Measurements from ENCODE around the gene ARHGEF3. TPM values are rescaled to one million over a fixed set of nuclear protein-coding genes. Genes with fewer than 3 reads are reported as not detected.
A peak's percentile ranks its signal among the peaks of the same experiment; 100 is the strongest.
"Not testable (repeated sequence)": the region's sequence is repeated elsewhere in the genome, so short reads cannot be mapped to it uniquely, and the experiment has no call there.

Gene ARHGEF3
- total and polyA plus RNA-seq, 7 experiments from 2014 or later, result 78.8 to 99.7 (median 87.0) TPM

- DNase-seq (peak in 7 of 9 donors; percentile 41 to 67 (median 57)), ATAC-seq (peak; percentile 75)
- H3K36me3 ChIP-seq (ENCODE audit: control insufficient read depth in 2 of 3, insufficient read depth in 3 of 3, low read length in 3 of 3); H3K27me3 Mint-ChIP-seq; H3K27me3 ChIP-seq (ENCODE audit: control insufficient read depth in 2 of 2, insufficient read depth in 2 of 2, low read length in 2 of 2); H3K9me3 ChIP-seq (ENCODE audit: control insufficient read depth in 2 of 3, low read length in 3 of 3); H3K9me3 Mint-ChIP-seq; H3K36me3 Mint-ChIP-seq: not testable (repeated sequence)
- H3K4me1 Mint-ChIP-seq, result peaks cover 33 to 49% (median 46%) of the 10 kb centered on the region in 7 donors
- Histone ChIP-seq H3K4me3 (ENCODE audit: low read length) (peak overlapping the region; percentile 52), H3K4me1 (ENCODE audit: control insufficient read depth in 2 of 2, insufficient read depth in 2 of 2, low read length in 2 of 2) (peaks cover 32 to 36% of the 10 kb centered on the region in 2 donors), H3K27ac (ENCODE audit: low read depth, low read length) (peak overlapping the region; percentile 26)
- POLR2A ChIA-PET, result interaction anchor here (0.6 to 5.2 kb wide), 8 partner anchors 10 to 1024 kb away, joined by 3 to 54 read pairs (median 4); partner anchors contain the start of genes ARHGEF3 and TASOR
- H3K27ac Mint-ChIP-seq, result peak overlapping the region; percentile 37 to 84 (median 67)
- intact Hi-C loops (cut with micrococcal nuclease), result loop anchor here (1.0 kb wide), 1 partner anchor 9 kb away; the partner anchor contains the start of gene TASOR (in 2 of the 2)
- peak overlapping the region; percentile 57 to 90 (median 80) for H3K4me3 Mint-ChIP-seq
- CTCF ChIA-PET, result interaction anchor here (0.6 to 1.3 kb wide), 7 partner anchors 10 to 223 kb away, joined by 3 to 6 read pairs (median 3); no protein-coding TSS in a partner anchor
Measured at GRCh38 chr3:56692520-56693433, 109.0 kb downstream of the ARHGEF3 start.

GRCh38 chr3:56692001-56692365, 109.8 kb downstream of the ARHGEF3 start:
- H3K27me3 ChIP-seq (ENCODE audit: control insufficient read depth in 2 of 2, insufficient read depth in 2 of 2, low read length in 2 of 2); H3K36me3 Mint-ChIP-seq; H3K27ac ChIP-seq (ENCODE audit: low read depth, low read length); intact Hi-C loops (cut with micrococcal nuclease); H3K27me3 Mint-ChIP-seq; H3K9me3 Mint-ChIP-seq; H3K27ac Mint-ChIP-seq; H3K36me3 ChIP-seq (ENCODE audit: control insufficient read depth in 2 of 3, insufficient read depth in 3 of 3, low read length in 3 of 3); DNase-seq; H3K9me3 ChIP-seq (ENCODE audit: control insufficient read depth in 2 of 3, low read length in 3 of 3); H3K4me3 ChIP-seq (ENCODE audit: low read length); ATAC-seq: not testable (repeated sequence)
- ChIA-PET CTCF (interaction anchor here (0.6 kb wide), 1 partner anchor 140 kb away, joined by 4 read pairs; no protein-coding TSS in a partner anchor), POLR2A (interaction anchor here (1.0 to 5.2 kb wide), 4 partner anchors 9 to 111 kb away, joined by 3 to 54 read pairs (median 4); partner anchors contain the start of genes ARHGEF3 and TASOR)
- H3K4me1 ChIP-seq (ENCODE audit: control insufficient read depth in 2 of 2, insufficient read depth in 2 of 2, low read length in 2 of 2), result peaks cover 32 to 36% of the 10 kb centered on the region in 2 donors
- Mint-ChIP-seq H3K4me1 (peaks cover 33 to 49% (median 46%) of the 10 kb centered on the region in 7 donors), H3K4me3 (peak overlapping the region in 1 of 10 donors; percentile 75)

GRCh38 chr3:56691165-56692000, 110.4 kb downstream of the ARHGEF3 start:
- H3K9me3 Mint-ChIP-seq, result no peaks in the 10 kb centered on the region
- no peak overlapping the region for H3K27ac Mint-ChIP-seq
- H3K4me1 ChIP-seq (ENCODE audit: control insufficient read depth in 2 of 2, insufficient read depth in 2 of 2, low read length in 2 of 2), result peaks cover 32% of the 10 kb centered on the region in 2 donors
- peaks cover 33 to 43% (median 40%) of the 10 kb centered on the region in 7 donors for H3K4me1 Mint-ChIP-seq
- H3K36me3 Mint-ChIP-seq, result peaks cover 0 to 3% (median 0%) of the 10 kb centered on the region in 5 donors
- no peak overlapping the region for H3K4me3 ChIP-seq (ENCODE audit: low read length)
- ATAC-seq (no peak), DNase-seq (no peak)
- intact Hi-C loops (cut with micrococcal nuclease), result no loop called here
- peak overlapping the region in 1 of 10 donors; percentile 33 for H3K4me3 Mint-ChIP-seq
- CTCF ChIA-PET, result no interaction called here
- no peaks in the 10 kb centered on the region for H3K27me3 Mint-ChIP-seq
- H3K9me3 ChIP-seq (ENCODE audit: control insufficient read depth in 2 of 3, low read length in 3 of 3), result no peaks in the 10 kb centered on the region
- POLR2A ChIA-PET, result interaction anchor here (0.7 to 5.2 kb wide), 4 partner anchors 8 to 112 kb away, joined by 3 to 54 read pairs (median 3); partner anchors contain the start of gene TASOR
- H3K27me3 ChIP-seq (ENCODE audit: control insufficient read depth in 2 of 2, insufficient read depth in 2 of 2, low read length in 2 of 2), result no peaks in the 10 kb centered on the region
- H3K36me3 ChIP-seq (ENCODE audit: control insufficient read depth in 2 of 3, insufficient read depth in 3 of 3, low read length in 3 of 3), result no peaks in the 10 kb centered on the region
- no peak overlapping the region for H3K27ac ChIP-seq (ENCODE audit: low read depth, low read length)

DNA sequence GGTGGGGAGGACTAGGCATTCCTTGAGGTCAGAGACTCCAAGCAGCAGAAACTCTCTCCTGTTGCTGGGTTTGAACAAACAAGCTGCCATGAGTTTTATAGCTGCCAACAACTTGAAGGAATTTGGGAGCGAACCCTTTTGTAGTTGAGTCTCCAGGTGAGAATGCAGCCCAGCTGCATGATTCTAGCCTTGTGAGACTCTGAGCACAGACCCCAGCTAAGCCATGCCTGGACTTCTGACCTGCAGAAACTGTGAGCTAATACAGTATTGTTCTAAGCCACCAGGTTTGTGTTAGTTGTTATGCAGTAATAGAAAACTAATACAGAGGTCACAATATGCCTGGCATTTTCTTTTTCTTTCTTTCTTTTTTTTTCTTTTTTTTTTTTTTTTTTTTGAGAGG, 112.4 kb downstream of the ARHGEF3 start:
- no peaks in the 10 kb centered on the region for H3K27me3 ChIP-seq (ENCODE audit: control insufficient read depth in 2 of 2, insufficient read depth in 2 of 2, low read length in 2 of 2)
- intact Hi-C loops (cut with micrococcal nuclease), result no loop called here
- ChIA-PET CTCF (no interaction called here), POLR2A (interaction anchor here (0.8 to 1.1 kb wide), 2 partner anchors 47 to 249 kb away, joined by 3 to 4 read pairs; no protein-coding TSS in a partner anchor)
- Mint-ChIP-seq H3K4me3 (no peak overlapping the region), H3K27ac (no peak overlapping the region), H3K9me3 (no peaks in the 10 kb centered on the region), H3K36me3 (peaks cover 0 to 5% (median under 1%) of the 10 kb centered on the region in 5 donors), H3K4me1 (peaks cover 17 to 25% (median 20%) of the 10 kb centered on the region in 7 donors), H3K27me3 (no peaks in the 10 kb centered on the region)
- H3K36me3 ChIP-seq (ENCODE audit: control insufficient read depth in 2 of 3, insufficient read depth in 3 of 3, low read length in 3 of 3), result no peaks in the 10 kb centered on the region
- H3K4me3 ChIP-seq (ENCODE audit: low read length), result no peak overlapping the region
- DNase-seq (no peak), ATAC-seq (no peak)
- H3K4me1 ChIP-seq (ENCODE audit: control insufficient read depth in 2 of 2, insufficient read depth in 2 of 2, low read length in 2 of 2), result peaks cover 12 to 13% of the 10 kb centered on the region in 2 donors
- H3K27ac ChIP-seq (ENCODE audit: low read depth, low read length), result no peak overlapping the region
- no peaks in the 10 kb centered on the region for H3K9me3 ChIP-seq (ENCODE audit: control insufficient read depth in 2 of 3, low read length in 3 of 3)

- Histone ChIP-seq H3K27ac (ENCODE audit: low read depth, low read length) (no peak overlapping the region), H3K27me3 (ENCODE audit: control insufficient read depth in 2 of 2, insufficient read depth in 2 of 2, low read length in 2 of 2) (no peaks in the 10 kb centered on the region), H3K4me3 (ENCODE audit: low read length) (no peak overlapping the region), H3K36me3 (ENCODE audit: control insufficient read depth in 2 of 3, insufficient read depth in 3 of 3, low read length in 3 of 3) (no peaks in the 10 kb centered on the region), H3K9me3 (ENCODE audit: control insufficient read depth in 2 of 3, low read length in 3 of 3) (no peaks in the 10 kb centered on the region), H3K4me1 (ENCODE audit: control insufficient read depth in 2 of 2, insufficient read depth in 2 of 2, low read length in 2 of 2) (peaks cover 6 to 8% of the 10 kb centered on the region in 2 donors)
- Mint-ChIP-seq H3K4me1 (peaks cover 8 to 23% (median 14%) of the 10 kb centered on the region in 7 donors), H3K36me3 (peaks cover 0 to 11% (median 3%) of the 10 kb centered on the region in 5 donors), H3K9me3 (peaks cover 0 to 5% (median 0%) of the 10 kb centered on the region in 11 donors), H3K27ac (peak overlapping the region in 1 of 9 donors; percentile 12), H3K4me3 (no peak overlapping the region), H3K27me3 (no peaks in the 10 kb centered on the region)
- intact Hi-C loops (cut with micrococcal nuclease), result no loop called here
- CTCF ChIA-PET, result no interaction called here
- POLR2A ChIA-PET, result interaction anchor here (0.6 kb wide), 2 partner anchors 123 kb away, joined by 3 to 4 read pairs; no protein-coding TSS in a partner anchor
- DNase-seq, result no peak
- ATAC-seq, result no peak
Measured at GRCh38 chr3:56688191-56688590, 113.6 kb downstream of the ARHGEF3 start.

- H3K4me3 ChIP-seq (ENCODE audit: low read length), result no peak overlapping the region
- ChIA-PET POLR2A (interaction anchor here (1.0 to 2.8 kb wide), 5 partner anchors 10 to 127 kb away, joined by 3 to 54 read pairs (median 34); partner anchors contain the start of genes ARHGEF3 and CCDC66), CTCF (no interaction called here)
- H3K4me1 Mint-ChIP-seq, result peaks cover 19 to 42% (median 35%) of the 10 kb centered on the region in 7 donors
- peaks cover 0 to 11% (median 0%) of the 10 kb centered on the region in 11 donors for H3K9me3 Mint-ChIP-seq
- intact Hi-C loops (cut with micrococcal nuclease), result loop anchor here (5.0 kb wide), 5 partner anchors 43 to 1073 kb away; partner anchors contain the start of genes APPL1 (in 2 of the 2) and SLMAP (in 1 of the 2)
- H3K9me3 ChIP-seq (ENCODE audit: control insufficient read depth in 2 of 3, low read length in 3 of 3), result no peaks in the 10 kb centered on the region
- H3K4me1 ChIP-seq (ENCODE audit: control insufficient read depth in 2 of 2, insufficient read depth in 2 of 2, low read length in 2 of 2), result peaks cover 28 to 29% of the 10 kb centered on the region in 2 donors
- DNase-seq (no peak), ATAC-seq (no peak)
- peaks cover 0 to 7% (median 0%) of the 10 kb centered on the region in 3 experiments for H3K36me3 ChIP-seq (ENCODE audit: control insufficient read depth in 2 of 3, insufficient read depth in 3 of 3, low read length in 3 of 3)
- peak overlapping the region; percentile 68 to 94 (median 85) for H3K27ac Mint-ChIP-seq
- no peaks in the 10 kb centered on the region for H3K27me3 Mint-ChIP-seq
- peaks cover 0 to 35% (median 18%) of the 10 kb centered on the region in 5 donors for H3K36me3 Mint-ChIP-seq
- H3K4me3 Mint-ChIP-seq, result peak overlapping the region; percentile 32 to 98 (median 70)
- no peaks in the 10 kb centered on the region for H3K27me3 ChIP-seq (ENCODE audit: control insufficient read depth in 2 of 2, insufficient read depth in 2 of 2, low read length in 2 of 2)
- no peak overlapping the region for H3K27ac ChIP-seq (ENCODE audit: low read depth, low read length)
Measured at GRCh38 chr3:56684029-56684428, 117.7 kb downstream of the ARHGEF3 start.

Measured in naive thymus-derived CD4-positive, alpha-beta T cell (primary cell).